SK-N-SH treated with all-trans-retinoic acid at 6 μM for 48 hours (cell line): ENCODE results near the gene LFNG.

Source experiments
- BACH2 ChIP-seq: fragments of 250-450 bp; sonication (Bioruptor Pico); IDR thresholded peaks from 2 replicates; pipeline ENCODE4 v1.9.0; 2021; ENCODE audit warnings: mild to moderate bottlenecking, borderline replicate concordance
- ZFP30 ChIP-seq: fragments of 450-650 bp; formaldehyde crosslinking; IDR thresholded peaks from 2 replicates; pipeline ENCODE4 v1.5.0; 2022; ENCODE audit warnings: mild to moderate bottlenecking, moderate library complexity
- ZNF70 ChIP-seq: fragments of 450-650 bp; formaldehyde crosslinking; IDR thresholded peaks from 2 replicates; pipeline ENCODE4 v1.5.0; 2020; ENCODE audit warnings: mild to moderate bottlenecking, moderate library complexity
- ZNF8 ChIP-seq: fragments of 450-650 bp; formaldehyde crosslinking; IDR thresholded peaks from 2 replicates; pipeline ENCODE4 v1.5.0; 2020; ENCODE audit warnings: mild to moderate bottlenecking, moderate library complexity
- TF ChIP-seq, protein P1 (sequence below): fragments of 250-450 bp; sonication (Bioruptor Pico); IDR thresholded peaks from 2 replicates; pipeline ENCODE4 v1.5.1; 2021; ENCODE audit warnings: mild to moderate bottlenecking, moderate library complexity
- TF ChIP-seq, protein P2 (sequence below): fragments of 250-450 bp; sonication (Bioruptor Pico); IDR thresholded peaks from 2 replicates; pipeline ENCODE4 v1.8.0; 2020; ENCODE audit warnings: mild to moderate bottlenecking, moderate library complexity, borderline replicate concordance

DNA sequence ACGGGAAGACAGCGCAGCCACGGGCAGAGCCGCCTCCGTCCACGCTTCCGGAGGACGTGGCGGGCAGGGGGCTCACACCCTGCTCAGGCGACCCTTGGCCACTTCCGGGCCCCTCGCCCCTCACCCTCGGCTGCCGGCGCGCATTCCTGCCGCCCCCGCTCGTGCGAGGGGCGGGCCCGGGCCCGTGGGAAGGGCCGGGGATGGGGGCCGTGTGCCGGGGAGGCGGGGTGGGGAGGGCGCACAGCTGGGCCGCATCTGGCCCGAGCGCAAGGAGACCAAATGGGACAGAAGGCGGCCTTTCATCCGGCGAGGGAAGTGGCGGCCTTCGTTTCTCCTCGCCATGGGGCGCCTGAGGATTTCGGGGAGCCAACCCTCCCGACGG lies 846 bp upstream of the LFNG start:
- TF ChIP-seq, protein P1, sequence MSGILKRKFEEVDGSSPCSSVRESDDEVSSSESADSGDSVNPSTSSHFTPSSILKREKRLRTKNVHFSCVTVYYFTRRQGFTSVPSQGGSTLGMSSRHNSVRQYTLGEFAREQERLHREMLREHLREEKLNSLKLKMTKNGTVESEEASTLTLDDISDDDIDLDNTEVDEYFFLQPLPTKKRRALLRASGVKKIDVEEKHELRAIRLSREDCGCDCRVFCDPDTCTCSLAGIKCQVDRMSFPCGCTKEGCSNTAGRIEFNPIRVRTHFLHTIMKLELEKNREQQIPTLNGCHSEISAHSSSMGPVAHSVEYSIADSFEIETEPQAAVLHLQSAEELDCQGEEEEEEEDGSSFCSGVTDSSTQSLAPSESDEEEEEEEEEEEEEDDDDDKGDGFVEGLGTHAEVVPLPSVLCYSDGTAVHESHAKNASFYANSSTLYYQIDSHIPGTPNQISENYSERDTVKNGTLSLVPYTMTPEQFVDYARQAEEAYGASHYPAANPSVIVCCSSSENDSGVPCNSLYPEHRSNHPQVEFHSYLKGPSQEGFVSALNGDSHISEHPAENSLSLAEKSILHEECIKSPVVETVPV (CRISPR knock-in tag), result no peak
- TF ChIP-seq BACH2 (CRISPR knock-in tag), result no peak
- TF ChIP-seq, protein P2, sequence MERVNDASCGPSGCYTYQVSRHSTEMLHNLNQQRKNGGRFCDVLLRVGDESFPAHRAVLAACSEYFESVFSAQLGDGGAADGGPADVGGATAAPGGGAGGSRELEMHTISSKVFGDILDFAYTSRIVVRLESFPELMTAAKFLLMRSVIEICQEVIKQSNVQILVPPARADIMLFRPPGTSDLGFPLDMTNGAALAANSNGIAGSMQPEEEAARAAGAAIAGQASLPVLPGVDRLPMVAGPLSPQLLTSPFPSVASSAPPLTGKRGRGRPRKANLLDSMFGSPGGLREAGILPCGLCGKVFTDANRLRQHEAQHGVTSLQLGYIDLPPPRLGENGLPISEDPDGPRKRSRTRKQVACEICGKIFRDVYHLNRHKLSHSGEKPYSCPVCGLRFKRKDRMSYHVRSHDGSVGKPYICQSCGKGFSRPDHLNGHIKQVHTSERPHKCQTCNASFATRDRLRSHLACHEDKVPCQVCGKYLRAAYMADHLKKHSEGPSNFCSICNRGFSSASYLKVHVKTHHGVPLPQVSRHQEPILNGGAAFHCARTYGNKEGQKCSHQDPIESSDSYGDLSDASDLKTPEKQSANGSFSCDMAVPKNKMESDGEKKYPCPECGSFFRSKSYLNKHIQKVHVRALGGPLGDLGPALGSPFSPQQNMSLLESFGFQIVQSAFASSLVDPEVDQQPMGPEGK (CRISPR knock-in tag), result no peak
- no peak for TF ChIP-seq ZNF70 (CRISPR knock-in tag)
- no peak for TF ChIP-seq ZNF8
- no peak for TF ChIP-seq ZFP30
